Measurements from ENCODE around the gene LONP1. TPM values are rescaled to one million over a fixed set of nuclear protein-coding genes. Genes with fewer than 3 reads are reported as not detected.

The LONP1 gene
- total RNA-seq, 1 donor from 2014 or later, result 30.7 TPM

GRCh38 chr19:5678071-5678718 is 41.8 kb downstream of the LONP1 start:
- no peak for DNase-seq

DNA sequence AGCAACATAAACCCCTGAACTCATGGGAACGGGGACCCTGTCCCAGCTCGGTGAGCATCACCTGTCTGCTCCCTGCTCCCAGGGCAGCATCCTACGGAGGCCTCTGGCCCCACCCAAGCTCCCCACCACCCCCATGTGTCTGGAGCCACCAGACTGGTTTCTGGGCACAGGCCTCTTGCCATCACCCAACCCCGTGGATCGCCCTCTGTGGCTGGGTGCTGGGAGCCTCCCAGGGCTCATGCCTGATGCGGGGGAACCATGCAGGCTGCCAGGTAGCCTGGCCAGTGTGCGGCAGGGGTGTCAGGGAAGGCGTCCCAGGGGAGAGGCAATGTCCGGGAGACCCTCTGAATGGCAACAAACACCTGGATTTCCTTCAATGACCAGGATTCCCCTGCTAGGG is 42.4 kb downstream of the LONP1 start:
- no peak for DNase-seq

- no peak for DNase-seq
These were observed 42.8 kb downstream of the LONP1 start for GRCh38 chr19:5677136-5677535.

GRCh38 chr19:5676772-5677105 is 43.2 kb downstream of the LONP1 start:
- no peak for DNase-seq

- DNase-seq, result peak; percentile 15
These were observed 43.7 kb downstream of the LONP1 start for GRCh38 chr19:5676105-5676771.

GRCh38 chr19:5674714-5675113 is 45.2 kb downstream of the LONP1 start:
- DNase-seq, result no peak

GRCh38 chr19:5673752-5674151 is 46.2 kb downstream of the LONP1 start:
- no peak for DNase-seq

DNA sequence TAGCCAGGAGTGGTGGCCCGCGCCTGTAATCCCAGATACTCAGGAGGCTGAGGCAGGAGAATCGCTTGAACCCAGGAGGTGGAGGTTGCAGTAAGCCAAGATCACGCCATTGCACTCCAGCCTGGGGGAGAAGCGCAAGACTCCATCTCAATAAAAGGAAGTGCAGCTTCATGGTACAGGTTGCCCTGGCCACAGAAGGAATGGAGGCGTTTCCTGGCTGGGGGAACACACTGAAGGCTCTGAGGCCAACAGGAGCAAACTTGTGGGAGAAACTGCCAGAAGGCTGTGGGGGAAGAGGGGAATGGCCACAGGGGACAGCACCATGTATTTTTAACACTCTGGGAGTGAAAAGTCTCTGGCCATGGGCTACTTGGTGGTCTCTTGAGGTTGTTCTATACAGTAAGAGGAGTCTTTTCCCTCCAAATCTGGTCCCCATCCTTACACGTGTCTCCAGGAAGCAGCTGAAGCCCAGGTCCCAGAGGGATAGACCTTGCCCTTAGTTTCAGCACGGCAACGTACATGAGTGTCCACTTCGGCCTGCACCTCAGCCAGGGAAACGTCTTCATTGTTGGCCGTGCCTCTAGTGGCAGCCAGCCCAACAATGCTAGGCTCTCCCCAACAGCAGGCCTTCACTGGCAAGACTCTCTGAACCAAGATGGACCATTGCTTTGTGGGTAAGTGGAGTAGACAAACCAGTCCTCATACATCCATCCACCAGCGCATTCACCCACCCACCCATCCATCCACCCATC is 47.1 kb downstream of the LONP1 start:
- DNase-seq, result no peak

DNA sequence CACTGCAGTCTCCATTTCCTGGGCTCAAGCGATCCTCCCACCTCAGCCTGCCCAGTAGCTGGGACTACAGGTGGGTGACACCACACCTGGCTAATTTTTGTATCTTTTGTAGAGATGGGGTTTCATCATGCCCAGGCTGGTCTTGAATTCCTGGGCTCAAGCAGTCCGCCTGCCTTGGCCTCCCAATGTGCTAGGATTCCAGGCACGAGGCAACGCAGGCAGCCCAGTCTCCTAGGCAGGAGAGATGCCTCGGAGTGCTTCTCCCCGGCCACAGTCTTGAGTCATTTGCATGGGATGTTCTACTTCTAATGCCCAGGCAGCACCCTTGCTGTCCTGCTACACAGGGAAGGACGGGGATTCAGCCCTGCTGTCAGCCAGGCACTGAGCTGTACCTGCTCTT is 48.3 kb downstream of the LONP1 start:
- no peak for DNase-seq

DNA sequence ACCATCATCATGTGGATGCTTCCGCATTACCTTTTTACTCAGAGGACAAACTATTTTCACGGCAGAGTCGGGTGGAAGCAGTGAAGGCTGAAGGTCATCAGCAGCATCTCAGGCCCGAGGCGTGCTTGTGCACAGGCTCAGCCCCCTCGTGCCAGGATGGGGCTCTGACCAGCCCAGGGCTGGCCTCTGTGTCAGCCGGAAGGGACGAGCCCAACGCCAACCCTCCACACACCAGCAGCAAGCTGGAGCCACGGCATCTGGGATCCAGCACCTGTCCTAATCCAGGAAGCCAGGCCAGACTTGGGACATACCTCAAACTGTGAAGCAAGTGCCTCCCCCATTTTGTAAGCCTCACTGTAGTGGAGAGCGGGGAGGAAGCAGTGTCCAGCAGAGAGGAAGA is 50.7 kb downstream of the LONP1 start:
- no peak for DNase-seq

GRCh38 chr19:5667751-5668271 is 52.1 kb downstream of the LONP1 start:
- no peak for DNase-seq

DNA sequence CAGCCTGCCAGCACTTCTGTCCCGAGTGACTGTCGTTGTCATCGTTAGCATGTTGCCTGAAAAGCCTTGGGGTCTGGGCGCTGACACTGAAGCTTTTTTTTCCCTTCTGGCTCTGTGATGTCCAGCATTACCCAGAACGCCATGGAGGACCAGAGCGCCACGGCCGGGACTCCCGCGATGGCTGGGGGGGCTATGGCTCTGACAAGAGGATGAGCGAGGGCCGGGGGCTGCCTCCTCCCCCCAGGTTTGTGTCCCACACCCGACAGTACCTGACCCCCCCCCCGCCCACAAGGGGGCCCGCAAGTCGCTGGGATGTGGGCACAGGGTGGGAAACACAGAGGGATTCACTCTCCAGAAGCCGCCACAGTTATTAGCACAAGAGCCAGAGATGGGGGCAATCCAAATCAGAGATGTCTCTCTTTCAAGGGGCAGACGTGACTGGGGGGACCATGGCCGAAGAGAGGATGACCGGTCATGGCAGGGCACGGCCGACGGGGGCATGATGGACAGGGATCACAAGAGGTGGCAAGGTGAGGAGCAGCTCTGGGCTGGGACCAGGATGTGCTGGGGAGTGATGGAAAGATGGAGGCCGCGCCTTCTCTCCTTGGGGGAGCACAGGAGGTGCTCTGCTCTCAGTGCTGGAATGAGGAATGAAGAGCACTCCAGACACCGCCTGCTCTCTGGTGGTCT is 52.9 kb downstream of the LONP1 start:
- DNase-seq, result no peak

DNA sequence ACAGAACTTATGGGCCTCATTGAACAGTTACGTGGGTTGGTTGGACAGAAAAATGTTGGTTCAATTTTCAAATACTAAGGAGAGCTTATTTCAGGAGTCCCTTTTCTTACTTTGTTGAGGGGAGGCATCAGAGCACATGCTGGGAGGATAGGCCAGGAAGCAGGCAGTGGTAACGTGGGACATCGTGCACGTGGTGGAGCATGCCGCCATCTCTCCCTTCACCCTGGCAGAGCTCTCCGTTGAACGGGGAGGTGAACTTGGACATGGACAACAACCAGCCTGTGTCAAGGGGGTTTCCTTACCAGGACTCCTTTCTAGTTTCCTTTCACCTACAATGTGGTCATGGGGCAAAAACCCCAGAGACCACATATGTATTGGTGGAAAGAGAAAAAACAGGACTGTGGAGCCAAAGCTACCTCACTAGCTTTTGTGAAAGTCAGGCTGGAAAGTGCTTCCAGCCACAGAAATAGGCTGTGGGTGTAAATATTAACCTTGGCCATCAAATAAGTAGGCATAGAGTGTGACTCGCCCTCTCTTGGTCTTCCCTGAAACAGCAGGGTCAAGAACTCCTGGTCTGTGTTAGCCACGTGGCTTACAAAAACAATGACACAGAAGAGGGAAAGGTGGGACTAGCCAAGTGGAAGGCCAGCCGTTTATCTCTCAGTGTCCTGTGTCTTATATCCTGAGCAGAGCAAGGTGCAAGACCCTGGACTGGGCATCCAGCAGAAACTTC is 54.0 kb downstream of the LONP1 start:
- DNase-seq, result no peak

GRCh38 chr19:5664515-5664914 is 55.4 kb downstream of the LONP1 start:
- no peak for DNase-seq

GRCh38 chr19:5663904-5664303 is 56.0 kb downstream of the LONP1 start:
- no peak for DNase-seq

DNA sequence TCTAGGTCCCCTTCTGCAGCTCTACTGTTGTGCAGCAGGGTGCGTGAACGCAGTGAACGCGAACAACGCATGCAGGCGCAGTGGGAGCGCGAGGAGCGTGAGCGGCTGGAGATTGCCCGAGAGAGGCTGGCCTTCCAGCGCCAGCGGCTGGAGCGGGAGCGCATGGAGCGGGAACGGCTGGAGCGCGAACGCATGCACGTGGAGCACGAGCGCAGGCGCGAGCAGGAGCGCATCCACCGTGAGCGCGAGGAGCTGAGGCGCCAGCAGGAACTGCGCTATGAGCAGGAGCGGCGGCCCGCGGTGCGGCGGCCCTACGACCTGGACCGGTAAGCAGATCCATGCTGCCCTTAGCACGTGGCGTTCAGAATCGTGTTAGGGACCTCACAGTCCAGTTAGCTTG is 58.5 kb downstream of the LONP1 start:
- no peak for DNase-seq

DNA sequence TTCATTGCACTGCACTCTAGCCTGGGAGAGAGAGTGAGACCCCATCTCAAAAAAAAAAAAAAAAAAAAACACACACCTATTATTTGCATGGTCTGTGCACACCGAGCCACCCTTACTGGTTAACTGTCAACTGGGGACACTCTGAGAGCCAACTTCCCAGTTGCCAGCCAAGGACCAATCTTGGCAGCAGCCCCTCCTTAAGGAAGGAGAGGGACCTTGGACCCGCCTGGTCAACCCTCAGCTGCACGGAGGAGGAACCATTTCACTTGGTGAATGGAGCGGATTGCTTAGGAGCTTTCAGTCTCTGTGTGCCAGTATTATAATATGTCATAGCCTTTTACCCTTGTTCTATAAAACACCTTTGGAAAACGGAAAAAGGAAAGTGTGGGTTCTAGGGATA is 64.5 kb downstream of the LONP1 start:
- no peak for DNase-seq

- DNase-seq, result no peak
These were observed 65.0 kb downstream of the LONP1 start for GRCh38 chr19:5654931-5655330.

GRCh38 chr19:5652261-5652660 is 67.7 kb downstream of the LONP1 start:
- DNase-seq, result no peak

GRCh38 chr19:5651361-5651760 is 68.6 kb downstream of the LONP1 start:
- DNase-seq, result no peak

GRCh38 chr19:5648464-5648863 is 71.5 kb downstream of the LONP1 start:
- no peak for DNase-seq

DNA sequence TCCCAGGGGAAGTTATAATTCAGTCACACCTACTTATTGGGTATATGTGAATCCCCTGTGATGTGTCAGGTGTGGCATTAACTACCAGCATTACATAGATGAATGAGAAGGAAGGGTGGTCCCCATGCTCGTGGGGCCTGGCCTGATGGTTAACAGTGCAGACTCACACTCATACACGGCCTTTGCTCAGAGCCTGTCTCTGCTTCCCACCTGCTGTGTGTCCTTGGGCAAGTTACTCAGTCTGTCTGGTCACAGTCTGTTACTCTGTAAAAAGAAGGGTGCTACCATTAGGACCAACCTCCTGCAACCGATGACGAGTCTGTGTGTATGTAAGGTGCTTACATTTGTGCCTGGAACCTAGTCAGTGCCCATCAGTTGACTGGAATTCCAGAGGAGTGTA is 73.2 kb downstream of the LONP1 start:
- no peak for DNase-seq
